ENCODE measurements around the gene RSPO4.

- TF ChIP-seq POLR2AphosphoS5 (IDR thresholded peaks at IDR 0.05; ENCODE audit: insufficient read depth, low read depth, low read length) (no peak), POLR2A (IDR thresholded peaks at IDR 0.05; ENCODE audit: low read depth, low read length) (no peak), EZH2 (IDR thresholded peaks at IDR 0.05; ENCODE audit: borderline replicate concordance, low read depth, low read length, severe bottlenecking) (no peak), FOS (IDR thresholded peaks at IDR 0.05; ENCODE audit: borderline replicate concordance, insufficient read depth, low read length) (no peak), GATA2 (IDR thresholded peaks at IDR 0.05; ENCODE audit: insufficient read depth, insufficient read length, low read depth, low read length) (no peak), JUN (IDR thresholded peaks at IDR 0.05; ENCODE audit: borderline replicate concordance, insufficient read depth, insufficient read length, low read depth) (no peak)
- TF ChIP-seq, protein P1, sequence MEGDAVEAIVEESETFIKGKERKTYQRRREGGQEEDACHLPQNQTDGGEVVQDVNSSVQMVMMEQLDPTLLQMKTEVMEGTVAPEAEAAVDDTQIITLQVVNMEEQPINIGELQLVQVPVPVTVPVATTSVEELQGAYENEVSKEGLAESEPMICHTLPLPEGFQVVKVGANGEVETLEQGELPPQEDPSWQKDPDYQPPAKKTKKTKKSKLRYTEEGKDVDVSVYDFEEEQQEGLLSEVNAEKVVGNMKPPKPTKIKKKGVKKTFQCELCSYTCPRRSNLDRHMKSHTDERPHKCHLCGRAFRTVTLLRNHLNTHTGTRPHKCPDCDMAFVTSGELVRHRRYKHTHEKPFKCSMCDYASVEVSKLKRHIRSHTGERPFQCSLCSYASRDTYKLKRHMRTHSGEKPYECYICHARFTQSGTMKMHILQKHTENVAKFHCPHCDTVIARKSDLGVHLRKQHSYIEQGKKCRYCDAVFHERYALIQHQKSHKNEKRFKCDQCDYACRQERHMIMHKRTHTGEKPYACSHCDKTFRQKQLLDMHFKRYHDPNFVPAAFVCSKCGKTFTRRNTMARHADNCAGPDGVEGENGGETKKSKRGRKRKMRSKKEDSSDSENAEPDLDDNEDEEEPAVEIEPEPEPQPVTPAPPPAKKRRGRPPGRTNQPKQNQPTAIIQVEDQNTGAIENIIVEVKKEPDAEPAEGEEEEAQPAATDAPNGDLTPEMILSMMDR (IDR thresholded peaks at IDR 0.05; ENCODE audit: extremely low read depth in 1 of 2, insufficient read depth in 1 of 2, low read depth in 1 of 2, low read length in 2 of 2), result no peak
Observed at GRCh38 chr20:942611-943010, 59.5 kb downstream of the RSPO4 start.
